Stimulated activated naive CD8-positive, alpha-beta T cell treated with anti-CD3 and anti-CD28 coated beads, Interleukin-15, Interleukin-2, amounts not matched to agents 100 ng/mL and 50 ng/mL, for 24 hours (primary cell): ENCODE measurements around the gene DENND4C.

Source experiments
- H3K27ac Mint-ChIP-seq: one replicate; pipeline ENCODE4 v1.8.0; 2021; ENCODE audit warnings: mild to moderate bottlenecking, mixed read lengths
- H3K27me3 Mint-ChIP-seq: one replicate; pipeline ENCODE4 v1.8.0; 2021; ENCODE audit warnings: mixed read lengths
- H3K36me3 Mint-ChIP-seq: one replicate; pipeline ENCODE4 v1.8.0; 2021; ENCODE audit warnings: low read depth, mixed read lengths
- H3K4me1 Mint-ChIP-seq: one replicate; pipeline ENCODE4 v1.8.0; 2021; ENCODE audit warnings: low read depth, mixed read lengths
- H3K4me3 Mint-ChIP-seq: one replicate; pipeline ENCODE4 v1.8.0; 2021; ENCODE audit warnings: mild to moderate bottlenecking, mixed read lengths
- H3K9me3 Mint-ChIP-seq: one replicate; pipeline ENCODE4 v1.8.0; 2021; ENCODE audit warnings: mixed read lengths

DENND4C gene

DNA sequence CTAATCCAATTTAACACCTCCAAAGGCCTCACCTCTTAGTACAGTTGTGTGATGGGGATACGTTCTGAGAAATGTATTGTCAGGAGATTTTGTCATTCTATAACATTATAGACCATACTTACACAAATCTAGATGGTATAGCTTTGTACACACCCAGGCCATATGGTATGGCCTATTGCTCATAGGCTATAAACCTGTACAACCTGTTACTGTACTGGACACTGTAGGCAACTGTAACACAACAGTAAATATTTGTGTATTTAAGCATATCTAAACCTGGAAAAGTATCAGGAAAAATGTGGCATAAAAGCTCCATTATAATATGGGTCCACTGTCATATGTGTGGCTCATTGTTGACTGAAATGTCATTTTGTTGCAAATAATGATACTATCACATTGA lies 190.4 kb downstream of the DENND4C start:
- peaks cover 7% of the 10 kb centered on the region for H3K36me3 Mint-ChIP-seq
- H3K9me3 Mint-ChIP-seq = no peaks in the 10 kb centered on the region
- no peak overlapping the region for H3K4me3 Mint-ChIP-seq
- H3K4me1 Mint-ChIP-seq = no peaks in the 10 kb centered on the region
- no peaks in the 10 kb centered on the region for H3K27me3 Mint-ChIP-seq
- H3K27ac Mint-ChIP-seq = no peak overlapping the region
